Stomach (tissue), 4 donors: ENCODE results near the gene LYSET.

Experiments used
- CTCF ChIP-seq, 7 experiments: fragments of 450-650 bp in 4 of 7; fragments of 200-600 bp in 3 of 7; sonication (generic) in 3 of 7; IDR thresholded peaks; one replicate each; pipeline ENCODE4 v1.5.1; 2016 to 2019; ENCODE audit warnings: antibody characterized with exemption in 7 of 7, control low read depth in 2 of 7, mild to moderate bottlenecking in 1 of 7
- EP300 ChIP-seq: sonication (generic); formaldehyde crosslinking; IDR thresholded peaks from one replicate; pipeline ENCODE4 v1.6.1; 2017; ENCODE audit warnings: antibody characterized with exemption
- POLR2A ChIP-seq, 4 donors: fragments of 450-650 bp; IDR thresholded peaks; one replicate each; pipeline ENCODE4 v1.6.1; 2016; ENCODE audit warnings: antibody characterized with exemption in 4 of 4, control low read depth in 2 of 4, mild to moderate bottlenecking in 1 of 4, moderate library complexity in 1 of 4
- POLR2AphosphoS5 ChIP-seq, 3 donors: sonication (generic); formaldehyde crosslinking; IDR thresholded peaks; one replicate each; pipeline ENCODE4 v1.6.1; 2016; ENCODE audit warnings: antibody characterized with exemption in 3 of 3

GRCh38 chr14:93175492-93175891 is 9.6 kb upstream of the LYSET start:
- TF ChIP-seq POLR2AphosphoS5 (IDR thresholded peaks at IDR 0.05) (no peak), POLR2A (IDR thresholded peaks at IDR 0.05) (no peak), CTCF (IDR thresholded peaks at IDR 0.05) (no peak), EP300 (no peak)
